NK-92 treated with Interleukin-12 subunit alpha and Interleukin-12 subunit beta, amount 100 ng/mL, for 24 hours (cell line): ENCODE measurements around the gene ASPM.

Experiments
- DNase-seq: peaks from one replicate; lab custom pipeline; 2025; lab: John Stamatoyannopoulos, UW

ASPM gene

GRCh38 chr1:197146101-197147095 is at the start of gene ASPM:
Gene ASPM, minus strand, starts transcription at chr1:197146669. Its CDS starts 232 bp downstream, at chr1:197146437.
- peak; percentile 90 for DNase-seq

- DNase-seq, result no peak
Observed at GRCh38 chr1:197195100-197195499, 48.6 kb upstream of the ASPM start.

GRCh38 chr1:197184190-197184589 is 37.7 kb upstream of the ASPM start:
- no peak for DNase-seq

- no peak for DNase-seq
Observed at GRCh38 chr1:197183195-197183748, 36.8 kb upstream of the ASPM start.

GRCh38 chr1:197182716-197183115 is 36.2 kb upstream of the ASPM start:
- no peak for DNase-seq

GRCh38 chr1:197181982-197182381 is 35.5 kb upstream of the ASPM start:
- DNase-seq, result no peak

- no peak for DNase-seq
Observed at GRCh38 chr1:197180252-197180878, 33.9 kb upstream of the ASPM start.

- no peak for DNase-seq
Observed at GRCh38 chr1:197178998-197179397, 32.5 kb upstream of the ASPM start.

GRCh38 chr1:197174818-197175217 is 28.3 kb upstream of the ASPM start:
- no peak for DNase-seq

GRCh38 chr1:197173571-197174507 is 27.4 kb upstream of the ASPM start:
- no peak for DNase-seq

GRCh38 chr1:197171531-197171930 is 25.1 kb upstream of the ASPM start:
- no peak for DNase-seq

- DNase-seq, result no peak
Observed at GRCh38 chr1:197170538-197170937, 24.1 kb upstream of the ASPM start.

GRCh38 chr1:197159461-197159860 is 13.0 kb upstream of the ASPM start:
- DNase-seq, result no peak

- DNase-seq, result no peak
Observed at GRCh38 chr1:197156692-197157091, 10.2 kb upstream of the ASPM start.

- no peak for DNase-seq
Observed at GRCh38 chr1:197152662-197153061, 6.2 kb upstream of the ASPM start.

GRCh38 chr1:197151185-197151584 is 4.7 kb upstream of the ASPM start:
- DNase-seq, result no peak

GRCh38 chr1:197150336-197151005 is 4.0 kb upstream of the ASPM start:
- no peak for DNase-seq

- DNase-seq, result no peak
Observed at GRCh38 chr1:197149340-197149739, 2.9 kb upstream of the ASPM start.

GRCh38 chr1:197145446-197146024 is 934 bp downstream of the ASPM start:
- peak; percentile 4 for DNase-seq

GRCh38 chr1:197144570-197145325 is 1.7 kb downstream of the ASPM start:
- DNase-seq, result peak; percentile 5
